Naive thymus-derived CD4-positive, alpha-beta T cell (primary cell): ENCODE data around the gene DMPK. TPM values are rescaled to one million over a fixed set of nuclear protein-coding genes. Genes with fewer than 3 reads are reported as not detected.

Source experiments
- ATAC-seq: fragments of 150-1000 bp; cut with Tn5 transposase; 2 replicates; pipeline ENCODE4 v1.10.0; 2021; ENCODE audit warnings: mild to moderate bottlenecking, moderate library complexity
- CTCF ChIA-PET: fragments of 350-600 bp; sonication (Branson Sonifier 250); formaldehyde crosslinking; loops from one replicate; lab custom pipeline; 2021; ENCODE audit warnings: antibody characterized with exemption; lab: Charles Lee
- POLR2A ChIA-PET: fragments of 350-600 bp; sonication (Branson Sonifier 250); formaldehyde crosslinking; loops from one replicate; lab custom pipeline; 2021; ENCODE audit warnings: antibody characterized with exemption, inconsistent platforms; lab: Charles Lee
- DNase-seq, 9 donors: peaks; one replicate each; pipeline versions ENCODE4 v3.0.0 to v3.0.0-alpha.2; 2020 to 2022; ENCODE audit warnings: mixed read lengths in 1 of 9
- H3K27ac ChIP-seq: one replicate; pipeline ENCODE4 v1.7.0; 2013; ENCODE audit warnings: mild to moderate bottlenecking, low read depth, low read length, moderate library complexity
- H3K27me3 ChIP-seq, 2 donors: one replicate each; pipeline ENCODE4 v1.7.0; 2013; ENCODE audit warnings: low read length in 2 of 2, mild to moderate bottlenecking in 2 of 2, moderate library complexity in 2 of 2; ENCODE audit not compliant: control insufficient read depth in 2 of 2, insufficient read depth in 2 of 2
- H3K36me3 ChIP-seq, 3 experiments: 1 replicate in 2 of 3; 2 replicates in 1 of 3; pipeline ENCODE4 v1.7.0; 2013; ENCODE audit warnings: low read length in 3 of 3, mild to moderate bottlenecking in 3 of 3, moderate library complexity in 1 of 3; ENCODE audit not compliant: insufficient read depth in 3 of 3, control insufficient read depth in 2 of 3
- H3K4me1 ChIP-seq, 2 donors: one replicate each; pipeline ENCODE4 v1.7.0; 2013; ENCODE audit warnings: low read length in 2 of 2, mild to moderate bottlenecking in 2 of 2, moderate library complexity in 1 of 2; ENCODE audit not compliant: control insufficient read depth in 2 of 2, insufficient read depth in 2 of 2
- H3K4me3 ChIP-seq: 2 replicates; pipeline ENCODE4 v1.7.0; 2013; ENCODE audit warnings: mild to moderate bottlenecking, low read length
- H3K9me3 ChIP-seq, 3 experiments: 1 replicate in 2 of 3; 2 replicates in 1 of 3; pipeline ENCODE4 v1.7.0; 2013; ENCODE audit warnings: low read length in 3 of 3; ENCODE audit not compliant: control insufficient read depth in 2 of 3
- H3K27ac Mint-ChIP-seq, 9 donors: one replicate each; pipeline ENCODE4 v1.8.0; 2020 to 2022; ENCODE audit warnings: mixed read lengths in 9 of 9, mild to moderate bottlenecking in 8 of 9, moderate library complexity in 5 of 9, inconsistent platforms in 2 of 9
- H3K27me3 Mint-ChIP-seq, 5 donors: one replicate each; pipeline ENCODE4 v1.8.0; 2021 to 2022; ENCODE audit warnings: mixed read lengths in 5 of 5, mild to moderate bottlenecking in 1 of 5
- H3K36me3 Mint-ChIP-seq, 5 donors: one replicate each; pipeline ENCODE4 v1.8.0; 2020 to 2022; ENCODE audit warnings: mixed read lengths in 5 of 5, mild to moderate bottlenecking in 3 of 5, inconsistent platforms in 1 of 5
- H3K4me1 Mint-ChIP-seq, 7 donors: one replicate each; pipeline ENCODE4 v1.8.0; 2020 to 2022; ENCODE audit warnings: mixed read lengths in 7 of 7, mild to moderate bottlenecking in 3 of 7, inconsistent platforms in 1 of 7
- H3K4me3 Mint-ChIP-seq, 10 donors: one replicate each; pipeline ENCODE4 v1.8.0; 2020 to 2022; ENCODE audit warnings: mild to moderate bottlenecking in 10 of 10, mixed read lengths in 10 of 10, moderate library complexity in 6 of 10, inconsistent platforms in 2 of 10
- H3K9me3 Mint-ChIP-seq, 11 donors: one replicate each; pipeline ENCODE4 v1.8.0; 2020 to 2022; ENCODE audit warnings: mixed read lengths in 11 of 11, mild to moderate bottlenecking in 4 of 11, inconsistent platforms in 1 of 11, moderate library complexity in 1 of 11
- intact Hi-C, 2 donors: fragments of 100-400 bp; cut with micrococcal nuclease; formaldehyde crosslinking; loops; one replicate each; pipeline ENCODE4 v1.15.1; 2023
- polyA plus RNA-seq, 2 donors: library from polyadenylated mRNA; unstranded; fragments of 300-500 nt; fragmentation: Illumina TruSeq; gene quantifications; one replicate each; pipeline ENCODE4 v1.2.3, GENCODE V29; 2021
- total RNA-seq, 6 experiments: library from RNA in 5 of 6; stranded (reverse) in 5 of 6; gene quantifications; 1 replicate in 5 of 6; 2 replicates in 1 of 6; pipeline ENCODE4 v1.2.3 and lab custom pipeline; 2021 to 2026

The DMPK gene
- total and polyA plus RNA-seq, 7 experiments from 2014 or later = 0.20 to 33.9 (median 22.9) TPM

GRCh38 chr19:45825263-45825605, 42.9 kb upstream of the DMPK start:
- no peak overlapping the region for H3K27ac ChIP-seq
- no peak for DNase-seq
- Mint-ChIP-seq H3K4me3 (no peak overlapping the region), H3K36me3 (peaks cover 8 to 38% (median 19%) of the 10 kb centered on the region in 5 donors), H3K4me1 (peaks cover 0 to 12% (median 6%) of the 10 kb centered on the region in 7 donors), H3K27me3 (no peaks in the 10 kb centered on the region), H3K27ac (peak overlapping the region in 1 of 9 donors; percentile 32), H3K9me3 (no peaks in the 10 kb centered on the region)
- ChIA-PET CTCF (no interaction called here), POLR2A (no interaction called here)
- no peaks in the 10 kb centered on the region for H3K4me1 ChIP-seq
- H3K36me3 ChIP-seq = peaks cover 0 to 96% (median 12%) of the 10 kb centered on the region in 3 experiments
- intact Hi-C loops = no loop called here
- no peaks in the 10 kb centered on the region for H3K27me3 ChIP-seq
- H3K9me3 ChIP-seq = no peaks in the 10 kb centered on the region
- ATAC-seq = no peak
- H3K4me3 ChIP-seq = no peak overlapping the region

- peak overlapping the region in 6 of 9 donors; percentile 5 to 77 (median 35) for H3K27ac Mint-ChIP-seq
- H3K4me3 ChIP-seq = no peak overlapping the region
- H3K9me3 Mint-ChIP-seq = no peaks in the 10 kb centered on the region
- H3K4me1 Mint-ChIP-seq = peaks cover 0 to 10% (median 6%) of the 10 kb centered on the region in 7 donors
- H3K4me1 ChIP-seq = no peaks in the 10 kb centered on the region
- no peaks in the 10 kb centered on the region for H3K27me3 ChIP-seq
- ChIA-PET POLR2A (no interaction called here), CTCF (no interaction called here)
- no peak for DNase-seq
- peaks cover 0 to 96% (median 12%) of the 10 kb centered on the region in 3 experiments for H3K36me3 ChIP-seq
- no peaks in the 10 kb centered on the region for H3K27me3 Mint-ChIP-seq
- H3K4me3 Mint-ChIP-seq = peak overlapping the region in 3 of 10 donors; percentile 14 to 55 (median 29)
- no peak overlapping the region for H3K27ac ChIP-seq
- no peak for ATAC-seq
- intact Hi-C loops = no loop called here
- peaks cover 8 to 36% (median 19%) of the 10 kb centered on the region in 5 donors for H3K36me3 Mint-ChIP-seq
- H3K9me3 ChIP-seq = no peaks in the 10 kb centered on the region
Observed at GRCh38 chr19:45824531-45825262, 42.4 kb upstream of the DMPK start.

- H3K36me3 Mint-ChIP-seq = peaks cover 8 to 30% (median 15%) of the 10 kb centered on the region in 5 donors
- no peak for DNase-seq
- no peak for ATAC-seq
- CTCF ChIA-PET = no interaction called here
- Histone ChIP-seq H3K27me3 (no peaks in the 10 kb centered on the region), H3K36me3 (peaks cover 0 to 96% (median 12%) of the 10 kb centered on the region in 3 experiments), H3K9me3 (no peaks in the 10 kb centered on the region), H3K27ac (no peak overlapping the region), H3K4me1 (no peaks in the 10 kb centered on the region), H3K4me3 (no peak overlapping the region)
- no peaks in the 10 kb centered on the region for H3K27me3 Mint-ChIP-seq
- POLR2A ChIA-PET = no interaction called here
- no peaks in the 10 kb centered on the region for H3K9me3 Mint-ChIP-seq
- peaks cover 0 to 10% (median 6%) of the 10 kb centered on the region in 7 donors for H3K4me1 Mint-ChIP-seq
- intact Hi-C loops = no loop called here
- H3K4me3 Mint-ChIP-seq = peak overlapping the region in 2 of 10 donors; percentile 8 to 29
- H3K27ac Mint-ChIP-seq = peak overlapping the region in 4 of 9 donors; percentile 21 to 77 (median 40)
Observed at GRCh38 chr19:45824041-45824471, 41.8 kb upstream of the DMPK start.

GRCh38 chr19:45823182-45823581, 40.9 kb upstream of the DMPK start:
- H3K27me3 Mint-ChIP-seq = no peaks in the 10 kb centered on the region
- H3K4me1 Mint-ChIP-seq = peaks cover 0 to 7% (median 5%) of the 10 kb centered on the region in 7 donors
- intact Hi-C loops = no loop called here
- ChIA-PET CTCF (no interaction called here), POLR2A (no interaction called here)
- no peaks in the 10 kb centered on the region for H3K4me1 ChIP-seq
- no peak overlapping the region for H3K27ac ChIP-seq
- H3K9me3 Mint-ChIP-seq = no peaks in the 10 kb centered on the region
- H3K36me3 ChIP-seq = peaks cover 0 to 88% (median 12%) of the 10 kb centered on the region in 3 experiments
- ATAC-seq (no peak), DNase-seq (no peak)
- H3K36me3 Mint-ChIP-seq = peaks cover 3 to 22% (median 11%) of the 10 kb centered on the region in 5 donors
- no peak overlapping the region for H3K4me3 Mint-ChIP-seq
- no peaks in the 10 kb centered on the region for H3K9me3 ChIP-seq
- H3K27ac Mint-ChIP-seq = no peak overlapping the region
- H3K27me3 ChIP-seq = no peaks in the 10 kb centered on the region
- H3K4me3 ChIP-seq = no peak overlapping the region

- Mint-ChIP-seq H3K36me3 (peaks cover 0 to 17% (median 11%) of the 10 kb centered on the region in 5 donors), H3K9me3 (no peaks in the 10 kb centered on the region), H3K27ac (no peak overlapping the region), H3K4me1 (peaks cover 0 to 7% (median 4%) of the 10 kb centered on the region in 7 donors), H3K4me3 (no peak overlapping the region), H3K27me3 (no peaks in the 10 kb centered on the region)
- no peaks in the 10 kb centered on the region for H3K4me1 ChIP-seq
- no peak overlapping the region for H3K4me3 ChIP-seq
- POLR2A ChIA-PET = no interaction called here
- H3K27me3 ChIP-seq = no peaks in the 10 kb centered on the region
- no peaks in the 10 kb centered on the region for H3K9me3 ChIP-seq
- H3K36me3 ChIP-seq = peaks cover 0 to 83% (median 12%) of the 10 kb centered on the region in 3 experiments
- no peak for ATAC-seq
- CTCF ChIA-PET = no interaction called here
- intact Hi-C loops = no loop called here
- H3K27ac ChIP-seq = no peak overlapping the region
- DNase-seq = no peak
Observed at GRCh38 chr19:45822716-45823115, 40.4 kb upstream of the DMPK start.

GRCh38 chr19:45821570-45821969, 39.3 kb upstream of the DMPK start:
- Mint-ChIP-seq H3K9me3 (no peaks in the 10 kb centered on the region), H3K27ac (no peak overlapping the region), H3K27me3 (no peaks in the 10 kb centered on the region), H3K36me3 (peaks cover 0 to 13% (median 9%) of the 10 kb centered on the region in 5 donors), H3K4me3 (no peak overlapping the region), H3K4me1 (peaks cover 0 to 12% (median 9%) of the 10 kb centered on the region in 7 donors)
- intact Hi-C loops = no loop called here
- no peak for DNase-seq
- Histone ChIP-seq H3K9me3 (no peaks in the 10 kb centered on the region), H3K27ac (no peak overlapping the region), H3K4me1 (no peaks in the 10 kb centered on the region), H3K27me3 (no peaks in the 10 kb centered on the region), H3K36me3 (peaks cover 0 to 72% (median 9%) of the 10 kb centered on the region in 3 experiments), H3K4me3 (no peak overlapping the region)
- ChIA-PET POLR2A (no interaction called here), CTCF (no interaction called here)
- ATAC-seq = no peak
